RPMI8226 (cell line): ENCODE measurements around the gene RAD51B.
"Not testable (repeated sequence)": the region's sequence is repeated elsewhere in the genome, so short reads cannot be mapped to it uniquely, and the experiment has no call there.

Source experiments
- DNase-seq: peaks from one replicate; pipeline ENCODE4 v3.0.0-alpha.2; 2015

Gene RAD51B

DNA sequence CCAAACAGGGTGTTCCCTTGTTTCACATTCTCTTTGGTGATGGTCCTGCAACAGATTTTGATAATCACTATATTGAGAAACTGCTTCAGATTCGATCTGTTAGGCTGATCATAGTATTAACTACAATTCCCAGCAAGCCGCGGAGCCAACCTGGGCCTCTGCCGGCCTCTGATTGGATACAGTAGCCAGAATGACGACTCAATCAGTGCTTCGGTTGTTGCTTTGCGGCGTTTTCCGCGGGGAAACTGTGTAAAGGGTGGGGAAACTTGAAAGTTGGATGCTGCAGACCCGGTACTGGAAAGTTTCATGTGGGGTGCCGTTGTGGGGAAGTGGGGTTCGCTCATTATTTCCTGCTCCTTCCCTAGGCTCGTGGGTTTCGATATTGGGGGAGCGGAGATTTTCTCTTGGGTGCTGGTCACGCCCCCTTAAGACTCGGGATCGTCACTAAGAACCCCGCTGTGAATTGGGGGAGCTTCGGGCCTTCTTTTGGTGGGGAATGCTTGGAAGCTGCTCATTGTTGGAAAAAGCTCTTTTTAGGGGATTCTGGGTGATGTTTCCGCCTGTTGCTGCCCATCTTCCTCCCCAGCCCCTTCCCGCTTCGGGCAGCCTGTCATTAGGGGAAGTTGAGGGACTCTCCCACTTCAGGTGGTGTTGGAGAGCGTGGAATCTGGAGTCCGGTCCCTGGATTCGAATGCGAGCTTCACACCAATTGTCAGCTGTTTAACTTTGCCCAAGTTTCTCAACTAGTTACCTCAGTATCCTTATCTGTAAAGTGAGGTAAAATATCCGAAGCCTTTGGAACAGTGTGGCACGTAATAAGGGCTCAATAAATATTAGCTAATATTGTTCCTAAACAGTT is at the start of gene RAD51B:
RAD51B (plus strand) TSS at position 217 of the 859 bp plus-strand sequence.
- peak; percentile 82 for DNase-seq

DNA sequence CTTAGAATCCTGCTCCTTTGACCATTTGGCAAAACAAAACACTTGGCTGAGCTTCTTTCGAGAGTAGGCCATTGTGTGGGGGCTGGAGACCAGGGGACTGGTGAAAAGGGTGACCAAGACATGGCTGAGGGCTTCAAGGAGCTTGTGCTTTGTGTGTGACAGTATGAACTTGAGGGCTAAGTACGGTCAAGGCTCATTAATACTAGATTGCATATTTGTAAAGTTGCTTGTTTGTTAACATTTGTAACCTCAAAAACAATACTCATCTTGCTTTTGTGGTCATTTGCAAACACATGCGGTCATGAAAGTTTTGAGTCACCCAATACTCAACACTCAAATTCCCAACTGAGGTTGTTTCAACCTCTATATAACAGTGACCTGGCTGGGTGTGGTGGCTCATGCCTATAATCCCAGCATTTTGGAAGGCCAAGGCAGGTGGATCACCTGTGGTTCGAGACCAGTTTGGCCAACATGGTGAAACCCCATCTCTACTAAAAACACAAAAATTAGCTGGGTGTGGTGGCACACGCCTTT is 45.7 kb upstream of the RAD51B start:
- DNase-seq = no peak

- no peak for DNase-seq
These were observed 42.8 kb upstream of the RAD51B start for GRCh38 chr14:67776653-67777322.

DNA sequence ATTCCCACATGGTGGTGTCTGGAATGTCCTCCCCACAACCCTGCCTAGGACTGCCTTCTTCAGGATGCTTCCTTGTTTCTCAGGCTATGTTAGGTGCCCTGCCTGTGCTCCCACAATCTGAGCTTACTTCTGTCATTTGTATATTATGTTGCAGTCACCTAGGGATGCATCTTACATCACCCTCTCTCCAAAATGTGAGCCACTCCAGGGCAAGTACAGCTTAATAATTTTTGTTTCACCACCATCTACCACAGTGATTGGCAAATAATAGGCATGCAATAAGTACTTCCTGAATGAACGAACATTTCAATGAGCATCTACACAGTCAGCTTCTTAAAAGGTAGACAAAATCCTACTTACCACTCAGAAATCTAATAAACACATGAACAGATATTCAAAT is 40.8 kb upstream of the RAD51B start:
- DNase-seq = no peak

- DNase-seq = no peak
These were observed 37.5 kb upstream of the RAD51B start for GRCh38 chr14:67782090-67782489.

GRCh38 chr14:67784244-67784823 is 35.2 kb upstream of the RAD51B start:
- DNase-seq = no peak

DNA sequence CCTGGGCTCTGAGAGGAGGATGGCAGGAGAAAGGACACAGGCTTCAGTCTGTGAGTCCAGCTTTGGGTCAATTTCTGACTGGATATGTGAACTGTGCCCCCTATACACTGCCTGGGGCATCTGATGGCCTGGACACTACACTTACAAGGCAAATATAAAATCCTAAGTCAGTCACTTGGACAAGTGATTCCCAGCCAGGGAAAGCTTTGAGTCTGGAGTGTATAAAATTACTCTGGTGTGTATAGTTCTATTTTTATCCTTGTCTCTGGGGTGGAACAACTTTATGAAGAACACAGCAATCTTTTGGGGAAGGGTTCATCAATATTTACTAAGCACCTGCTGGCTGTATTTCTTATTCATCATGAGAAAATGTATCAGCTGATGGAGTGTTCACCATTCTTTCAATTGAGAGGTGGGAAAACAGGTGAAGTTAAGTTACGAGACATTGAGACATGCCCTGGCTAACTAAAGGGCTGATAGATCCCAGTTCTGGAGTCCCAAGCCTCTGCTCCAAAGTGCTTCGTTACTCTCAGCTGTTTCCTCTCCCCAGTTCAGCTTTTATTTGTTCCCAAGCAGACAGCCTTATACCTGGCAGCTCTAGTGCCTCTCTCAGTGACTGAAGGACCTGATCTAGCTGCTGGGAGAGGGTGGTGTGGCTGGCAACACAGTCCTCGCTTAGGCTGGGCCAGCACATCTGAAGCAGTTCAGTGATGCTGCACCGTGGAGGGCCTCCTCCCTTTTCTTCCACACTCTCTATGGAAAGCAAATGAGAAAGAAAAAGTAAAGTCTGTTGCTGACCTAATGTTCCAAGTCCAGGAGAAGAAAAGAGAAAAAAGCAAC is 34.1 kb upstream of the RAD51B start:
- DNase-seq = no peak

DNA sequence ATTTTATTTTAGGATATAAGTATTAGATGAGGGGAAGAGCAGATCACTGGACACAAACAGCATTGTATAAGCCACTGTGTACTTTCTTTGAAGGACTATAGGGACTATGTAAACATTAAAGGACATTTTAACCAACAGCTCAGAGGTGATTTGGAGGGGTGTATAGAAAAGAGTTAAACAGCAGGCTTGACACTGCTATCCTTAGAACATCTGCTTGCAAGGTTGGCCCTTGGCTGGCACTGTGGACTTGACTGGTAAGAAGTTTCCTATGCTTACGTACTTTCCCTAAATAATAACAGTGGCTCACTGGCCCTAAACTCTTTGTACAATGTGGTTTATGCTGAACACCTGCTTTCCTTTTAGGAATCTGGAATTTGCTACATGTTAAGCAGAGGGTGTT is 31.9 kb upstream of the RAD51B start:
- no peak for DNase-seq

DNA sequence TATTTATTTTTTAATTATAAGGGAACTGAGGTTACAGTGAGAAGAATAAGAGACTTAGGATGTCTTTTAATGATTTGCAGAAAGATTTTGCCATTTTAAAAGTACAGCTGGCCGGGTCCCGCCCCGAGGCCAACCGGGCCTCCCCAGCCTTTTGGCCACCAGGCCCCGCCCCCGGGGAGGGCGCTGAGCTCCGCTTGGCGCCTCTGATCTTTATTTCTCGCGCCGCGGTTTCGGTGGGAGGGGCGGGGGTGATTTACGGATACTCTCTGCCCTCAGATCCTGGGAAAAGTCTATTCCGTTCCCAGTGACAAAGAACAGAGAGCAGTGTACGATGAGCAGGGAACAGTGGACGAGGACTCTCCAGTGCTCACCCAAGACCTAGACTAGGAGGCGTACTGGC is 20.8 kb upstream of the RAD51B start:
- DNase-seq = no peak

GRCh38 chr14:67800743-67801142 is 18.8 kb upstream of the RAD51B start:
- no peak for DNase-seq

DNA sequence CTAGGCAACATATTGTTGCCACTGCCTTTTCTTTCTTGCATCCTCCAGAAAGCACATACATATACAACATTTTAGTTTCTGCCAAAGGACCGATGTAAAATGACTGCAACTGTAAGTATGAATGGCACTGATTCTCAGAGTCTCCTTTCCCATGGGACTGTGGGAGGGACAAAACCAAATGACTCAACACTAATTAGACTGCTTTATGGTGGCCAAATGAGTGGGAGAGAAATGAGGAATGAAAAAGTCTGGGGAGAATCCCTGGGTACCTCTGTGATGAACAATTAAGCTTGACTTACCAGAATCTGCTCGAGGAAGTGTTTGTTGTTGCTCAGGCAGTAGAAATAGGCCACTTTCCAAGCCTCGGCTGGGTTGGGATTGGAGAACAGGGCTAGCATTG is 13.3 kb upstream of the RAD51B start:
- DNase-seq = no peak

- DNase-seq = no peak
These were observed 4.8 kb upstream of the RAD51B start for GRCh38 chr14:67814821-67815220.

DNA sequence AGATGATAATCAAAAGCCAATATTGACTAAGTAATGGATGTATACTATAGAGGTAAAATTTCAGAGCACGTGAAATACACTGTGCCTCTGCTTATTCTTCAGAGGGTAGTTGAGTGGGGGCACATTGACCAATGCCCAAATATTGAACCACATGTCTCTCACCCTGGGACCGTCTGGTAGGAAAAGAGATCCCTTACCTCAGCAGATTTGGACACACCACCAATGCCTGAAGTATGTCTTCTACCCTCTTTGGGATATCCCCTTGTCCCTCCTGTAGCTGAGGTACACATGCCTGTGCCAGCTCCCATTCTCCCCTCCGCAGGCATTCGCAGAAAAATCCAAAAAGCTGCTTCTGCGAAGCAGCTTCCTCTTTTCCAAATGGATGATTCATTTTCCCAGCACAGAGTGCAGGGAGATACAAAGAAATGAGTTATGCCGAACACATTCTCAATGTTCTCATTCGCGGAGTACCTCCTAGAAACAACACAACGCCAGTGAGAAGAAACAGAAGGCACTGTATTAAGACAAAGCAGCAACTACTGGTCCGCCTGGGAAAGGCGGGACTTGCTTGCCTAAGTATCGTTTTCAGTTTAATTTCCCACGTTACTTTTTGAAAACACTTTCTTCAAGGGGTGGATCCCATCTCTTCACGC is 3.9 kb upstream of the RAD51B start:
- peak; percentile 14 for DNase-seq

- DNase-seq = peak; percentile 96
These were observed 3.1 kb upstream of the RAD51B start, which contains the start of gene ZFYVE26 for GRCh38 chr14:67816326-67817002. Gene ZFYVE26, minus strand, starts transcription at chr14:67816590. Its CDS starts 627 bp downstream, at chr14:67815963.

- DNase-seq = no peak
These were observed 1.7 kb upstream of the RAD51B start for GRCh38 chr14:67817750-67818438.

GRCh38 chr14:67818476-67818875 is 1.1 kb upstream of the RAD51B start:
- DNase-seq = not testable (repeated sequence)

- DNase-seq = no peak
These were observed 921 bp downstream of the RAD51B start for GRCh38 chr14:67820428-67820971.

GRCh38 chr14:67821121-67821520 is 1.5 kb downstream of the RAD51B start:
- no peak for DNase-seq

GRCh38 chr14:67831113-67831512 is 11.5 kb downstream of the RAD51B start:
- DNase-seq = no peak

DNA sequence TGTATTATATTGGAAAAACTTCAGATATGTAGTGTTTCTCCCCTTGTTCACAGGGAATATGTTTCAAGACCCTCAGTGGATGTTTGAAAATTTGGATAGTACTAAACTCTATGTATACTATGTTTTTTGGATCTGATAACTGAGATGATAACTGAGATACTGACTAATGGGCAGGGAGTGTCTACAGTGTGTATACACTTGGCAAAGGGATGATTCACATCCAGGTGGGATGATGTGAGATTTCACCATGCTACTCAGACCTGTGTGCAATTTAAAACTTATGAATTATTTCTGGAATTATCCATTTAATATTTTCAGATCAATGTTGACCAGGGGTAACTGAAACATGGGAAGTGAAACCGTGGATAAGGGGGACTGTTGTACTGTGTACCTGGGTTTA is 13.8 kb downstream of the RAD51B start:
- no peak for DNase-seq

- DNase-seq = no peak
These were observed 16.0 kb downstream of the RAD51B start for GRCh38 chr14:67835596-67835995.
